Measurements from ENCODE around the gene CCR7. TPM values are rescaled to one million over a fixed set of nuclear protein-coding genes. Genes with fewer than 3 reads are reported as not detected.

The CCR7 gene
- total RNA-seq, 2 donors from 2014 or later, result 0.53 TPM; not detected in 1

GRCh38 chr17:40568074-40568836 lies 3.0 kb upstream of the CCR7 start:
- H3K27ac ChIP-seq (ENCODE audit: low read depth, low read length), result no peak overlapping the region
- Mint-ChIP-seq H3K4me1 (peaks cover 14% of the 10 kb centered on the region), H3K9me3 (peaks cover 20% of the 10 kb centered on the region), H3K27me3 (ENCODE audit: insufficient read depth) (peaks cover 22% of the 10 kb centered on the region), H3K4me3 (no peak overlapping the region), H3K36me3 (ENCODE audit: low read depth) (no peaks in the 10 kb centered on the region), H3K27ac (no peak overlapping the region)
- no peaks in the 10 kb centered on the region for H3K27me3 ChIP-seq (ENCODE audit: control insufficient read depth, insufficient read depth, low read length, poor library complexity, severe bottlenecking)
- WGBS, 2 experiments (ENCODE audit: insufficient coverage in 1 of 2, insufficient read length in 1 of 2), result 84 to 88% methylated on average over 5 to 7 of the region's 7 CpGs
- peaks cover 22% of the 10 kb centered on the region for H3K9me3 ChIP-seq (ENCODE audit: control insufficient read depth, low read length)
- no peak overlapping the region for H3K4me3 ChIP-seq (ENCODE audit: low read length)
- DNase-seq, result no peak
- H3K9ac ChIP-seq (ENCODE audit: extremely low read depth, low read length, poor library complexity, severe bottlenecking), result no peak overlapping the region
- H3K4me1 ChIP-seq (ENCODE audit: control insufficient read depth, insufficient read depth, low read length), result no peaks in the 10 kb centered on the region
- TF ChIP-seq, protein P1, sequence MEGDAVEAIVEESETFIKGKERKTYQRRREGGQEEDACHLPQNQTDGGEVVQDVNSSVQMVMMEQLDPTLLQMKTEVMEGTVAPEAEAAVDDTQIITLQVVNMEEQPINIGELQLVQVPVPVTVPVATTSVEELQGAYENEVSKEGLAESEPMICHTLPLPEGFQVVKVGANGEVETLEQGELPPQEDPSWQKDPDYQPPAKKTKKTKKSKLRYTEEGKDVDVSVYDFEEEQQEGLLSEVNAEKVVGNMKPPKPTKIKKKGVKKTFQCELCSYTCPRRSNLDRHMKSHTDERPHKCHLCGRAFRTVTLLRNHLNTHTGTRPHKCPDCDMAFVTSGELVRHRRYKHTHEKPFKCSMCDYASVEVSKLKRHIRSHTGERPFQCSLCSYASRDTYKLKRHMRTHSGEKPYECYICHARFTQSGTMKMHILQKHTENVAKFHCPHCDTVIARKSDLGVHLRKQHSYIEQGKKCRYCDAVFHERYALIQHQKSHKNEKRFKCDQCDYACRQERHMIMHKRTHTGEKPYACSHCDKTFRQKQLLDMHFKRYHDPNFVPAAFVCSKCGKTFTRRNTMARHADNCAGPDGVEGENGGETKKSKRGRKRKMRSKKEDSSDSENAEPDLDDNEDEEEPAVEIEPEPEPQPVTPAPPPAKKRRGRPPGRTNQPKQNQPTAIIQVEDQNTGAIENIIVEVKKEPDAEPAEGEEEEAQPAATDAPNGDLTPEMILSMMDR (conservative IDR thresholded peaks at IDR 0.05), result no peak
- no peaks in the 10 kb centered on the region for H3K36me3 ChIP-seq (ENCODE audit: control insufficient read depth, insufficient read depth, low read length)

DNA sequence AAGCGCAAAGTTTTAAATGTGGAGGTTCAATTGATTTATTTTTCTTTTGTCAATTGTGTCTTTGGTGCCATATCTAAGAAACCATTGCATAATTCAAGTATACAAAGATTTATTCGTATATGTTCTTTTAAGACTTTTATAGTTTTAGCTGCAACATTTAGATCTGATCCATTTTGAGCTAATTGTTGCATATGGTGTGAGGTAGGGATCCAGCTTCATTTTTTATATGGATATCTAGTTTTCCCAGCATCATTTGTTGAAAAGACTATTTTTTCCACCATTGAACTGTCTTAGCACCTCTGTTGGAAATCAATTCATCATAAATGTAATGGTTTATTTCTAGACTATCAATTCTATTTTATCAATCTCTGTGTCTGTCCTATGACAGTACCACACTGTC lies 2.1 kb upstream of the CCR7 start:
- H3K4me1 ChIP-seq (ENCODE audit: control insufficient read depth, insufficient read depth, low read length), result no peaks in the 10 kb centered on the region
- WGBS, 2 experiments (ENCODE audit: insufficient coverage in 1 of 2, insufficient read length in 1 of 2), result 89% methylated on average over 2 of the region's 2 CpGs; no CpG with 5 or more reads in 1 of the 2 experiments
- no peak overlapping the region for H3K4me3 Mint-ChIP-seq
- H3K9me3 Mint-ChIP-seq, result peaks cover 20% of the 10 kb centered on the region
- H3K36me3 ChIP-seq (ENCODE audit: control insufficient read depth, insufficient read depth, low read length), result no peaks in the 10 kb centered on the region
- H3K36me3 Mint-ChIP-seq (ENCODE audit: low read depth), result no peaks in the 10 kb centered on the region
- no peak overlapping the region for H3K4me3 ChIP-seq (ENCODE audit: low read length)
- TF ChIP-seq, protein P1 (conservative IDR thresholded peaks at IDR 0.05), result no peak
- H3K27ac Mint-ChIP-seq, result no peak overlapping the region
- H3K27me3 ChIP-seq (ENCODE audit: control insufficient read depth, insufficient read depth, low read length, poor library complexity, severe bottlenecking), result no peaks in the 10 kb centered on the region
- H3K9ac ChIP-seq (ENCODE audit: extremely low read depth, low read length, poor library complexity, severe bottlenecking), result no peak overlapping the region
- H3K4me1 Mint-ChIP-seq, result peaks cover 14% of the 10 kb centered on the region
- peaks cover 20% of the 10 kb centered on the region for H3K27me3 Mint-ChIP-seq (ENCODE audit: insufficient read depth)
- H3K9me3 ChIP-seq (ENCODE audit: control insufficient read depth, low read length), result peaks cover 22% of the 10 kb centered on the region
- no peak overlapping the region for H3K27ac ChIP-seq (ENCODE audit: low read depth, low read length)
- no peak for DNase-seq

DNA sequence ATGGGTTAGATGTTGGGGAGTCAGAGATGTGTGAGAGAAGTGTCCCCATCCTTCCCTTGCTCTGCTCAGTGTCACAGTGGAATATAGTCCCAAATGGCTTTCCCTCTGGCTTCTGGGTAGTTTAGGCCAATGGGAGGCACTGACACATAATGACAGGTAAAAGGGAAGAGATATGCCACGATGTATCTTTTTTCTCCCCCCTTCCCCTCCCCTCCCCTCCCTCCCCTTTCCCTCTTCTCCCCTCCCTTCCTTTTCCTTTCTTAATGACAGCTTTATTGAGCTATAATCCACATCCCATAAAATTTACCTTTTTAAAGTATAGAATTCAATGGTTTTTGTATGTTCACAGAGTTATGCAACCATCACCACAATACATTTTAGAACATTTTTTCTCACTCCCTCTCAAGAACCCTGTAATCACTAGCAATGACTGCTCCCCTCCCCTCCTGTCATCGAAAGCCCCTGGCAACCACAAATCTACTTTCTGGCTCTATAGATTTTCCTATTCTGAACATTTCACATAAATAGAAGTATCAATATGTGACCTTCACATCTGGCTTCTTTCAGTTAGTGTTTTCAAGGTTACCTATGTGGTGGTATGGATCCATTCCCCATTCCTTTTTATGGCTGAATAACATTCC lies 617 bp upstream of the CCR7 start:
- H3K27ac Mint-ChIP-seq, result no peak overlapping the region
- H3K4me1 ChIP-seq (ENCODE audit: control insufficient read depth, insufficient read depth, low read length), result no peaks in the 10 kb centered on the region
- H3K36me3 ChIP-seq (ENCODE audit: control insufficient read depth, insufficient read depth, low read length), result no peaks in the 10 kb centered on the region
- H3K9me3 ChIP-seq (ENCODE audit: control insufficient read depth, low read length), result peaks cover 22% of the 10 kb centered on the region
- H3K4me1 Mint-ChIP-seq, result peaks cover 14% of the 10 kb centered on the region
- WGBS, 2 experiments (ENCODE audit: insufficient coverage in 1 of 2, insufficient read length in 1 of 2), result 45% methylated on average over 2 of the region's 2 CpGs; no CpG with 5 or more reads in 1 of the 2 experiments
- H3K27me3 Mint-ChIP-seq (ENCODE audit: insufficient read depth), result peaks cover 7% of the 10 kb centered on the region
- H3K9ac ChIP-seq (ENCODE audit: extremely low read depth, low read length, poor library complexity, severe bottlenecking), result no peak overlapping the region
- DNase-seq, result no peak
- H3K4me3 ChIP-seq (ENCODE audit: low read length), result no peak overlapping the region
- TF ChIP-seq, protein P1 (conservative IDR thresholded peaks at IDR 0.05), result no peak
- H3K36me3 Mint-ChIP-seq (ENCODE audit: low read depth), result no peaks in the 10 kb centered on the region
- H3K27me3 ChIP-seq (ENCODE audit: control insufficient read depth, insufficient read depth, low read length, poor library complexity, severe bottlenecking), result no peaks in the 10 kb centered on the region
- H3K4me3 Mint-ChIP-seq, result no peak overlapping the region
- H3K9me3 Mint-ChIP-seq, result peaks cover 20% of the 10 kb centered on the region
- no peak overlapping the region for H3K27ac ChIP-seq (ENCODE audit: low read depth, low read length)

Data from endodermal cell (in vitro differentiated cells).